ENCODE results near the gene ZNF609.
"Not testable (repeated sequence)": the region's sequence is repeated elsewhere in the genome, so short reads cannot be mapped to it uniquely, and the experiment has no call there.

The ZNF609 gene

DNA sequence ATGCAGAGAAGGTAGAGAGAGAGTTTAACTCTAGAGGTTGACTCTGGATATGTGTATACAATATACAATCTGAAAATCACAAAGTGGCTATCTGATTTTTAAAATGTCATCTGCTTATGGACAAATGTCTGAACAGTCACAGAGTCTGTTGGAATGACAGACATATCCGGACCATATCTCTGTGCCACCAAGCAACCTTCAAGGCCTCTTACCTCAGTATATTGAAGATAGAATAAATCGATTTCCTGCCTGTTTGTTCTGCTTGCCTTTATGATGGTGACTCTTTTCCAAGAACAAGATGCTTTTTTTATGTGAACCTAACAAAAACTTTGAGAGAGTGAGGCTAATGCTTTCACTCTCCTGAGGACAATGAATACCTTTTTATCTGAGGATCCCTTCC, 163.9 kb downstream of the ZNF609 start:
- FAIRE-seq, result no peak

DNA sequence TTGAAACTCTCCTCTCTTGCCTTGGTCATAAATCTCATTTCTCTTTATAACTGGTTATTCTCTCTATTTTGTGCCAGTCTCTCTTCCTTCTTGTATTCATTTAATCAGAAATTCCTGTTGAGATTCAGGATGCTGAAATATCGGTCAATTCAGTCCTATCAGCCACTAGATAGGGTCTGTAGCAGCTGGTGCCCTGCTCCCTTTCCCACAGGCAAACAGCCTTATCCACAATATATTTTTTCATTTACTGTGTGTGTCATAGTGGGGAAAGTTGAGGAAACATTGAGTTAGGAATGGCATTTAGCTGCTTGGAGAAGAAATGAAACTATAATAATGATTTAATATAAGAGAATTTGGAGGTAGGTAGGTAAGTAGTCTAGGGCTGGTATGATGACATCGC, 168.7 kb downstream of the ZNF609 start:
- FAIRE-seq, result no peak

DNA sequence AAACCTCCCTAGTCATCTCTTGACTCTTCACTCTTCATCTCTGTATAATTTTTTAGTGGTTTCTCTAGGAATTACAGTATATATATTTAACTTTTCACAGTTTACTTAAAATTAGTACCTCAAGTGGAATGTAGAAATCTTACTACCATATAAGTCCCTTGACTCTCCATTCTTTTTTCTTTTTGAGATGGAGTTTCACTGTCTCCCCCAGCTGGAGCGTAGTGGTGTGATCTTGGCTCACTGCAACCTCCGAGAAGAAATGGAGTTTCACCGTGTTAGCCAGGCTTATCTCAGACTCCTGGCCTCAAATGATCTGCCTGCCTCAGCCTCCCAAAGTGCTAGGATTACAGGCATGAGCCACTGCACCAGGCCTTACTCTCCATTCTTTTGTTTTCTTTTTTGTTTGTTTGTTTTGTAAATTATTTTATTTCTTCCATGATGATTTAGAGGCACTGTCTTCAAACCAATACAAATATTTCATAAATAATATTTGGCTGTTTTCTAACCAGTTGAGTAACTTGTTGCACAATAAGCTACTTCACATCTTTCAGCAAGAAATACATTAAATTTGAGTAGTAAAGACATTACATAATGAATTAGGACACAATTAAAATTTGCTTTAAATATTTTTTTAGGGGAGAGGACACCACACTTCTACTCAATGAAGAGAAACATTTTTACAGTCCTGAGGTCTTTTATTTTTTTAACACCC, 170.2 kb downstream of the ZNF609 start:
- no peak for FAIRE-seq

DNA sequence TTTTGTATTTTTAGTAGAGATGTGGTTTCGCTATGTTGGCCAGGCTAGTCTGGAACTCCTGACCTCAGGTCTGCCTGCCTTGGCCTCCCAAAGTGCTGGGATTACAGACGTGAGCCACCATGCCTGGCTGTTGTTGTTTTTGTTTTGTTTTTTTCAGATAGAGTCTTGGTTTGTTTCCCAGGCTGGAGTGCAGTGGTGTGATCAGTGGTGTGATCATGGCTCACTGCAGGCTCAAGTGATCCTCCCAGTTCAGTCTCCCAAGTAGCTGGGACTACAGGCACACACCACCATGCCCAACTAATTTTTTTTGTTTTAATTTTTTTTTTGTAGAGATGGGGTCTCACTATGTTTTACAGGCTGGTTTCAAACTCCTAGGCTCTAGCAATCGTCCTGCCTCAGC, 172.3 kb downstream of the ZNF609 start:
- FAIRE-seq, result not testable (repeated sequence)

DNA sequence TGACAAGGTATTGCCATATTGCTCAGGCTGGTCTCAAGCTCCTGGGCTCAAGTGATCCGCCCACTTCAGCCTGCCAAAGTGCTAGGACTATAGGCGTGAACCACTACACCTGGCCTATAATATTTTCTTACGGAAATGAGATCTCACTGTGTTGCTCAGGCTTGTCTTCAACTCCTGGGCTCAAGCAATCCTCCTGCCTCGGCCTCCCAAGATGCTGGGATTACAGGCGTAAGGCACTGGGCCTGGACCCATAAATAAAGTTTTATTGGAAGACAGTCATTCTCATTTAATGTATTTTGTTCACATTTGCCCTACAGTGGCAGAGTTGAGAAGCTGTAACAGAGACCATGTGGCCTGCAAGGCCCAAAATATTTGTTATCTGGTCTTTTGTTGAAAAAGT, 173.0 kb downstream of the ZNF609 start:
- FAIRE-seq, result no peak

DNA sequence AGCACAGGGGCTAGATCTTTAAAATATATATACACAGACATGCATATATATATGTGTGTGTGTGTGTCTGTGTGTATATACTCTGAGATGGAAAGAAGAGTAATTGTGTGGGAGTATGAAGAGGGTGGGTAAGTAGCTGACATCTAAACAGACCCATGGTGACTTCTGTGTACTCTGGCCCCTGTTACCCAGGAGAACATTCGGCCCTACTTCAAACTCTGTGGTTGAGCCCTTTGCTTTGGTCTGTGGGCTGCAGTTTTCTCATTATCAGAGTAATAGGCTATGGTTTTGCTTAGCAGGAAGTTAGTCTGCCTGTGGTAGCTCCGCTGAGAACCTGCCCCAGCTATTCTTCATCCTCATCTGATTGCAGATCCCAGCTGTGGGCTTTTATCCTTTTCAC, 173.6 kb downstream of the ZNF609 start:
- no peak for FAIRE-seq

DNA sequence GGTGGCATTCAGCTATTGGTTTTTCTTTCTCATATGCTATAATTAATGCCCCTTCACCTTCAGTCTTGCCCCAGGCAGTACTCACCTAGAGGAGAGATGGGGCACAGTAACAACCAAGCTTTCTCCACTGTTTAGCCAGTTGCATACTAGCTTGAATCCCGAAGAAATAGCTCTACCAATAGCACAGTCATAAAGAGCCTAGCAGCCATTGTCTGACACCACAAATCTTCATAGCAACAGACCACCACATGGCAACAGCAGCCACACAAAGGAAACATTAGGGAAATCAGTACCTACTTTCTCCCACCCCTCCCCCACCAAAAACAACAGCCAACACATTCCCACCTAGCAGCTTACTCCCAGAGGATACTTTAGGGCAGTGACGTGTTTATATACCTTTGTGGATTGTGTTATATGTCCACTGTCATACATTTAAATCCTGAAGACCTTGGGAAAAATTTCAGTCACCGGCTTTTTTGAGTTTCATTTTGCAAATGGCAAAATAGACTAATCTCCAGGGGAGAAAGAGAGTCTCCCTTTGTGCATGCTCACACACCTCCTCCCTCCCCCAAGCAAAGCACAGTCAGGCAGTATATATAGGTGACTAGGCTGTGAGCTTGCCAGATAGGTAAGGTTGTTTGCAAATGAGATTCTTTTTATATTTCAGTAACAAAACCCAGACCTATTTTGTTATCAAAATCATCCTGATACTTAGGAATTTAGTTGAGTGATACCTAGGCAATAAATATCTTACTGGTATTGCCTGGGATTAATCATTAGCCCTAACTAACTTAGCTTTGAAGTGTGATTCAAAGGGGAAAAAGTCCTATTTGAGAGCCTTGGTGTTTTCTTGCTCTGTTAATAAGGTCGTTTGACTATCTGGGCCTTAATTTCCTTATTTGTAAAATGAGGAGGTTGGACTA, 174.5 kb downstream of the ZNF609 start:
- FAIRE-seq, result no peak

DNA sequence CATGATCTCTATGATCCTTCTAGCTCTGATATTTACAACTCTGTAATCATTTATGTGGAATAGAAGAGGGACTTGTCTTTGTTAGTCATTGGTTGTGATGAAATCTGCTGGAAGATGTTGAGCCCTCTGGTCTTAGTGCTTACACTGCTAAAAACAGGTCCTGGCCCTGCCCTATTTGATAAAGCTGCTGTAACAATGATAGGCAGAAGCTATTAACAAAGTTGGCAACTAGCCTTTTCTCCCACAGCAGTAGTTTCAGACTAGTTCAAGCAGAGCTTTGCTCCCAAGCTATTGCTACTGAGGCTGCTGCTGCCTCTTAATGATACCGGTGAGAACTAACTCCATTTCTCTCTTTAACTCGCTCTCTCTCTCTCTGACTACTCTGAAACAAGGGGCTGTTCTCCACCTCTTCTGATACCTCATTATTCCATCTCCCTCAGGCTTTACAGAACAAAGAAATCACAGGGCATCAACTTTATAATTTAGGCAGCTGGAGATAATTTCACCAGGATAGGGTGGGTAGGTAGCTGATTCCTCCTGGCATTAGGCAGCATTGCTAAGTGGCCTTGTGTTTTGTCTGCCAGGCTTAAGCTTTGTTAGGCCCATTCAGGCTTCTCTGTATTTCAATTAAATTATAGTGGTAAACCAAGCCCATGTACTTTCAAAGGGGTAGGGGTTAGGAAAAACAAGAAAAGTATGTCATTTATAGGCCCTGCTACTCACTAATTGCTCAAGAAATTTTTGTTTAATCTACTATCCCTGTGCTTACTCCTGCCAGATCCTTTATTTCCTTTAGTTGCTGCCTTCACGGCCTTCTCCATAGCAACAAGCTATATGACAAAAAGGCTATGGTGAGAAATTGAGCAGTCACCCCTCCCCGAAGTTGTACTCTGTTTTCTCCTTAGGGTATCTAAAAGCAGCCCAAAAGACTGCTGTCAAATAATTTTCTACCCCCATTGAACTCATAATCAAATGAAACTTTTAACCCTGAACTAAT, 175.4 kb downstream of the ZNF609 start:
- no peak for FAIRE-seq

DNA sequence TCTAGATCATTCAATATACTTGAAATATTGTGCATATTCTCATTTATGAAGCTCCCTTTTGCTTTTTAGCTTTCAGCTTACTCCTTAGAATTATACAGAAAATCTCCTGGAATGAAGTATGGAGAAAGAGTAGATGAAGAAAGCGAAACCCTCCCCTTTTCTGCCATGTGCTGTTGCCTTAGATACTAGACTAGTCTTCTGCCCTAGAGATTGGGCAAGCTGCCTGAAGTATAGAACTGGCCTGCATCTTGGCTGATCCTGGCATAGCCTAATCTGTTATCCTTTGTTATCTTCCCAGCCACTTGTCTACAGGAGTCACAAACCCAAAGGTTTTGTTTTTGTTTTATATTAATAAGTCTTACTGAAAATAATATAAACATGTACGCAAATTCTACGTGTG, 176.2 kb downstream of the ZNF609 start:
- no peak for FAIRE-seq

DNA sequence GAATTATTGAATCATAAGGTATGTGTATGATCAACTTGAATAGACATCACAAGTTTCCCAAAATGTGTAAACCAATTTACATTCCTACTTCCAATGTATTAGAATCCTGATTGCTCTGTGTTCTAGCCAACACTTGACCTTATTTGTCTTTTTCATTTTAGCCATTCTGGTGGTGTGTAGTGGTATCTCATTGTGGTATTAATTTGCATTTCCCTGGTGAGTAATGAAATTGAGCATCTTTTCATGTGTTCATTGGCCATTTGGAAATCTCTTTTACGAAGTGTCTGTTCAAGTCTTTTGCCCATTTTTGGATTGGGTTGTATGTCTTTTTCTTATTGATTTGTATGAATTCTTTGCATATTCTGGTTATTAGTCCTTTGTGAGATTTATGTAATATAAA, 177.0 kb downstream of the ZNF609 start:
- FAIRE-seq, result no peak

DNA sequence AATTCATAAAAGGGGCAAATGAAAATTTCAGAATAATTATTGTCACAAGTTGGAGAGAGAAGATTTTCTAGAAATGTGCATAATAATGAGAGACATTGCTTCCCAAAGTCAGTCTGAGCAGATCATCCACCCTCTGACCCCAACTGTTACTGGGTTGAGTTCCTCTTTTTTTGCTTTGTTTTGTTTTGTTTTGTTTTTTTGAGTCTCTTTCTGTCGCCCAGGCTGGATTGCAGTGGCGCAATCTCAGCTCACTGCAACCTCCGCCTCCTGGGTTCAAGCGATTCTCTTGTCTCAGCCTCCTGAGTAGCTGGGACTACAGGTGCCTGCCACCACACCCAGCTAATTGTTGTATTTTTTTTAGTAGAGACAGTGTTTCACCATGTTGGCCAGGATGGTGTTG, 179.4 kb downstream of the ZNF609 start:
- FAIRE-seq, result not testable (repeated sequence)

DNA sequence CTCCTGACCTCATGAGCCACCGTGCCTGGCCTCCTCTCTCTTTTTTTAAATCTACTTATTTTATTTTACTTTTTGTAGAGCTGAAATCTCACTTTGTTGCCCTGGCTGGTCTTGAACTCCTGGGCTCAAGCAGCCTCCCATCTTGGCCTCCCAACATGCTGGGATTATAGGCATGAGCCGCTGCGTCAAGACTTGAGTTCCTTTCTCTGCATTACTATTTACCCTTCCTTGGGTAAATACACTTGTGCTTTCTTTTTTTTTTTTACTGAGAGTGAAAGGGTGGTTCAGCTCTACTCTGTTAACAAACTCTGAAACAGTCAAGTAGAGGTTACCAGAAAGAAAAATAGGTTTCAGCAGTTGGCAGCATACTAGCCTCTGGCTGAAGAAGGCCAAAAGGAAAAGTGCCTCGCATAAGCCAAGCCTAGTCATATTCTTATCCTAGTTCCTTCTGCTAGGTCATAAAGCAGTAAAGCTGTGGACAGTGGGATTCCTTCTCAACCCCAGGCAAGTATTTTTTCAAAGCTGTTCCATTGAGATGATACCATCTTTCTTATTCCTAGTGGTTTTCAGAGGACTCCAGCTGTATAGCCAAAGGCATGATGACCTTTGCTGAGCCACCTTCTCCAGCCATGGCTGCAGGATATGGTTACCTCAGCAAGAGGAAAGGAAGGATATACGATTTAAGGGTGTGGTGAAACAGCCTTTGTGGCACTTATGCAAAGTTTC, 179.9 kb downstream of the ZNF609 start:
- no peak for FAIRE-seq

DNA sequence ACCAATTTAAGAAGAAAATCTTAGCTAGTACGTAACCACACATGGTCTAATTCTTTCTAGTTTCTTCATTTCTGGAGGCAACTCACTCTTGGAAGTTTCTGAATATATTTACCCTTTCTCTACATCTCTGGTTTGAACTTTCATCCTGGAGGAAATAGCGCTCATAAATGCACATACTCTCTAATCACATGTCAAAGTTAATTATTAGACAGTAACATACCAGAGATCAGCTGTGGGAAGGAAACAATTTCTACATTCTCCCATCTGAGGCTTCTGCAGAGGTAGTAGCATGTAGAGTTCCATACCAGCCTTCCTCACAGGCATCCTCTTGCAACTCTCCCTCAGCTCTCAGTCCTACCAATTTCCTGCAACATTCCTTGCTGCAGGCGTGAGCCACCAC, 182.5 kb downstream of the ZNF609 start:
- FAIRE-seq, result no peak

DNA sequence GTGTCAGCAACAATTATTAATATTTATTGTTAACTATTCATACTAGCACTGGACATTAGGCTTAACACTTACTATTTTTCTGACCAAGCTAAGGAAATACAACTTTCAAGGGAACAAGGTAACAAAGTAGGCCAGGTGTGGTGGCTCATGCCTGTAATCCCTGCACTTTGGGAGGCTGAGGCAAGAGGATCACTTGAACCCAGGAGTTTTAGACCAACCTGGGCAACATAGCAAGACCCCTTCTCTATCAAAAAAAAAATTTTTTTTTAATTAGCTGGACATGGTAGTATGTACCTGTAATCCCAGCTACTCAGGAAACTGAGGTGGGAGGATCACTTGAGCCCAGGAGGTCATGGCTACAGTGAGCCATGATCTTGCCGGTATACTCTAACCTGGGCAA, 183.3 kb downstream of the ZNF609 start:
- FAIRE-seq, result no peak

DNA sequence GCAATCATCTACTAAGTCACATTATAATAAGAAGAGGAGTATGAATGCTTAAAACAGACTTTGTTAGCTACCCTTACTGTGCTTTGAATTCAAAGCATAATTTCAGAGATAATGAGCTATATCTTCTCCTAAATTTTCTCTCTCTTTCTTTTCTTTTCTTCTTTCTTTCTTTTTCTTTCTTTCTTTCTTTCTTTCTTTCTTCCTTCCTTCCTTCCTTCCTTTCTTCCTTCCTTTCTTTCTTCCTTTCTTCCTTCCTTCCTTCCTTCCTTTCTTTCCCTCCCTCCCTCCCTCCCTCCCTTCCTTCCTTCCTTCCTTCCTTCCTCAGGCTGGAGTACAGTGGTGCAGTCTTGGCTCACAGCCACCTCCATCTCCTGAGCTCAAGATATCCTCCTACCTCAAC, 184.4 kb downstream of the ZNF609 start:
- not testable (repeated sequence) for FAIRE-seq

DNA sequence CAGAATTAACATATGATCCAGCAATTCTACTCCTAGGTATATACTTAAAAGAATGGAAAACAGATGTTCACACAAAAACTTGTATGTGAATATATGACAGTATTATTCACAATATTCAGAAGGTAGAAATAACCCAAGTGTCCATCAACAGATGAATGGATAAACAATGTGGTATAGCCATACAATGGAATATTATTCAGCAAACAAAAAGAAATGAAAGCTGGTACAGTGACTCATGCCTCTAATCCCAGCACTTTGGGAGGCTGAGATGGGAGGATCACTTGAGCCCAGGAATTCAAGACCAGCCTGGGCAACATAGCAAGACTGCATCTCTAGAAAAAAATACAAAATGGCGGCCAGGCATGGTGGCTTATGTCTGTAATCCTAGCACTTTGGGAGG, 185.6 kb downstream of the ZNF609 start:
- FAIRE-seq, result no peak

DNA sequence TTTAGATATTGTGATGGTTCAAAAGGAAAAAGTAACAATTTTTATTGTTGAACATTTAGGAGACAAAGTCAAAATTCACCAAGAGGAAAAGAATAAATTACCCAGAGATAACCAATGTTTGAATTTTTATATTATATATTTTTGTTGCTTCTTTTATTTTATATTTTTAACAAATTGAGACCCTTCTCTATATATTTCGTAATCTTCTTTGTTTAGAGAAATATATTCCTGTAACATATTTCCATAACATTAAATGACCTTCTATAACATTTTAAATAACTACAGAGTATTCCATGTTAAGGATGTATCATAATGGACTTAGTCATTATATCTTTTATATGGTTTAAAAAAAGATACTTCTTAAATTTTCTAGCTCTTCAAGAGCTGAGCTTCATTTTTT, 187.0 kb downstream of the ZNF609 start:
- FAIRE-seq, result no peak

DNA sequence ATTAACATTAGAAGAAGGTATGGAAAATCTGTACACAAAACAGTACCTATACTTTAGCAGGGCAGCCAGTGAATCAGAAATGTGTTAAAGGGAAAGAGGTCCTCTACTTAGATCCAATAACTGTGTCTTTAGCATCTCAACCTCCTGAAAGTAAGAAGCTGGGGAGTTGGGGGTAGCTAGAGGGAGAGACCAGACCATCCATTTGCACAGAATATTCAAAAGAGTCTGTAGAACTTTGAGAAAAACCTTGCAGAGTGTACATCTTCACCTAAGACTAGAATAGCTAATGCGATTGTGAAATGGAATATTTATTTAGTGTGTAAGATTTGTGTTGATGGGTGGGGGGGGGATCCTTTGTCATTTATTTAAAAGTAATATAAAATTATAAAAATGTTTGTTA, 190.2 kb downstream of the ZNF609 start:
- no peak for FAIRE-seq

DNA sequence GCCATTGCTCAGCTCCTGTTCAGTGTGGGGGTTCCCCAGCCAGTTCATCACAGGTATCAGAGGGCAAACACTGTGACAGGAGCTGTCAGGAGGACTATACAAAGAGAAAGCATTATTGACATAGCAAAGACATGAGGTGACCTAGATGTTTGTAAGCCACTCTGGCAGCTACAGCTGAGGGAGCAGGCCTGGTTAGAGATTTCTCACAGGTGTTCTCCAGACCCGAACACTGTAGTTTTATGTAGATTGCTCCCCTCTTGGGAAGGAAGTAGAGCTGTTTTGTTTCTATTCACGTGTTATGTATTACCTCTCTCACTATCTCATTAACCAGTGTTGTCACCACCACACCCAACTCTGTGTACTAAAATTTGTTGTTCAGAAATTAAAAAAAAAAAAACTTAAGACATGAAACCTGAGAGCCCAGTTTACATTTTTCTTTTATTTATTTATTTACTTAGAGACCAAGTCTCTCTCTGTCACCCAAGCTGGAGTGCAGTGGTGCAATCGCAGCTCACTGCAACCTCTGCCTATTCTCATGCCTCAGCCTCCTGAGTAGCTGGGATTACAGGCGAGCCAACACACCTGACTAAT, 191.3 kb downstream of the ZNF609 start:
- no peak for FAIRE-seq

DNA sequence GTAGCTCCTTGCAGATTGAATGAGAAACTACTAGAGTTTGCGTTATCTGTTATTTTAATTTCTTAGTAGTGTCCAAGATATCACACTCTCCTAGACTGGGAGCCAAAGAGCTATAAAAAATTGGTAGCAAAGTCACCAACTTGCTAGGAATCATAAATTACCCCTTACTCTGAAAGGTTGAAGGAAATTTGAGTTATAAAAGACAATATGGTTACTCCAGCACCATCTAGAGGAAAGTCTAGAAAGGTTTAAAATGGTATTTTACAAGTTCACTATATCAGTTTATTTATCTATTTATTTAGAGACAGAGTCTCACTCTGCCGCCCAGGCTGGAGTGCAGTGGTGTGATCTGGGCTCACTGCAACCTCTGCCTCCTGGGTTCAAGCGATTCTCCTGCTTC, 193.4 kb downstream of the ZNF609 start:
- FAIRE-seq, result no peak

DNA sequence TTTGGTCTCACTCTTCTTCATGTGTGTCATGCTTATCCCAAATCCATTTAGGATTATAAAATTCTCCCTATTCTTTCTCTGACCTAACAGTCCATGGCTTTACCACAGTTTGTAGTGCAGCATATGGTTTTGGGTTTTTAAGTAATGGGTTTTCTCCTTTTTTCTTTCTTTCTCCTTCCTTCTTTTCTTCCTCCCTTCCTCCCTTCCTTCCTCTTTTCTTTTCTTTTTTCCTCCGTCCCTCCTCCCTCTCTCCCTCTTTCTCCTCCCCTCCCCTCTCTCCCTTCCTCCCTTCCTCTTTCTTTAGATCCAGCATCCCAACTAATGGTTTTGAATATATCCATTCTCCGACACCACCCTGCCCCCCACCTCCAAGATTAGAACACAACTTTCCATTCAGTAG, 196.1 kb downstream of the ZNF609 start:
- FAIRE-seq, result no peak

DNA sequence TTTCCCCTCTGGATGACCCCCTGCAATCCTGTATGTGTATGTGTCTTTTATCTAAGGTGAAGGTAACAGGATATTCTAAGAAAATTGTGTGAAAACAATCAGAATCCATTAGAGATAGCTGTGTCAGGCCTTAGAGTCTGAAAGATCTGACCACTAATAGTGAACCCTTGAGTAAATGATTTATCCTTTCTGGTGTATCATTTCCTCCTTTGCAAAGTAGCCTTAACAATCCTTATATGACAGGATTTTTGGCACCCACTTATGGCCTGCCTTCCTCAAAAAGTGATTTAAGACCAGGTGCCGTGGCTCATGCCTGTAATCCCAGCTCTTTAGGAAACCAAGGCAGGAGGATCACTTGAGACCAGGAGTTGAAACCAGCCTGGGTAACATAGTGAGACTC, 204.8 kb downstream of the ZNF609 start:
- FAIRE-seq, result no peak

All from endometrium (tissue), 2 donors.